ENCODE results near the gene FGFBP2.

GRCh38 chr4:15986907-15987306, 23.9 kb upstream of the FGFBP2 start:
- no peak for TF ChIP-seq CTCF (conservative IDR thresholded peaks at IDR 0.05 in 1 of 2, IDR thresholded peaks at IDR 0.05 in 1 of 2; ENCODE audit: extremely low read depth in 1 of 2, insufficient read depth in 1 of 2, low read depth in 1 of 2, low read length in 2 of 2)
- TF ChIP-seq EZH2 (IDR thresholded peaks at IDR 0.05; ENCODE audit: borderline replicate concordance, low read length) = no peak

Data from mammary epithelial cell (primary cell).